ENCODE measurements around the gene URI1.
"Not testable (repeated sequence)": the region's sequence is repeated elsewhere in the genome, so short reads cannot be mapped to it uniquely, and the experiment has no call there.

Gene URI1, protein sequence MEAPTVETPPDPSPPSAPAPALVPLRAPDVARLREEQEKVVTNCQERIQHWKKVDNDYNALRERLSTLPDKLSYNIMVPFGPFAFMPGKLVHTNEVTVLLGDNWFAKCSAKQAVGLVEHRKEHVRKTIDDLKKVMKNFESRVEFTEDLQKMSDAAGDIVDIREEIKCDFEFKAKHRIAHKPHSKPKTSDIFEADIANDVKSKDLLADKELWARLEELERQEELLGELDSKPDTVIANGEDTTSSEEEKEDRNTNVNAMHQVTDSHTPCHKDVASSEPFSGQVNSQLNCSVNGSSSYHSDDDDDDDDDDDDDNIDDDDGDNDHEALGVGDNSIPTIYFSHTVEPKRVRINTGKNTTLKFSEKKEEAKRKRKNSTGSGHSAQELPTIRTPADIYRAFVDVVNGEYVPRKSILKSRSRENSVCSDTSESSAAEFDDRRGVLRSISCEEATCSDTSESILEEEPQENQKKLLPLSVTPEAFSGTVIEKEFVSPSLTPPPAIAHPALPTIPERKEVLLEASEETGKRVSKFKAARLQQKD
- 18.0 to 59.9 (median 44.1) reads per million in 18 experiments for total RNA-seq

DNA sequence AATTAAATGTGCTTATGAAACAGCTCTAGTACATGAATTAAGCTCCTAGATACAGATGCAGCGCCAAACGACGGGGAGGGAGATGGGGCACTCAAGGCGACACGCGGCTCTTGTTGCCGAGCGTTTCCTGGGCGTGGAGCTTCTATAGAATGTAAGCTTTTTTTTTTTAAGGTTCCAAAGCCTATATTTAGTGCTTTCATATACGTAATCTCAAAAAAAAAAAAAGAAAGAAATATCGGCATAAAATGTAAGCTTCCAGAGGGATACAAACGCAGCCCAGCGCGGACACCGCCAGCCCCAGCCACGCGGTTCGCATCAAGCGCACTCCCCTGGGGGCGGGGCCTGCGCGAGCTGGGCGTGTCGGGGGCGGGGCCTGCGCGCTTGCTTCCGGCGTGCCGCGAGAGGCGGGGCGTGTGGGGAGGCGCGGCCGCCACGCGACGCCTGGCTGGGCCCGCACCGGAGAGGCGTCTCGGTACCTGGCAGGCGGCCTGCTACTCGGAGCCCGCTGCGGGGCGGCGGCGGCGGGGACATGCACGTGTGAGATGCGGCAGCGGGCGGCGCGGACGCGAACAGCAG lies at the start of gene URI1:
TSS of gene URI1 (plus strand) at position 412 of the 576 bp plus-strand sequence. CDS start 309 bp downstream, outside the sequence.
- peak; percentile 88 to 91 for DNase-seq

DNA sequence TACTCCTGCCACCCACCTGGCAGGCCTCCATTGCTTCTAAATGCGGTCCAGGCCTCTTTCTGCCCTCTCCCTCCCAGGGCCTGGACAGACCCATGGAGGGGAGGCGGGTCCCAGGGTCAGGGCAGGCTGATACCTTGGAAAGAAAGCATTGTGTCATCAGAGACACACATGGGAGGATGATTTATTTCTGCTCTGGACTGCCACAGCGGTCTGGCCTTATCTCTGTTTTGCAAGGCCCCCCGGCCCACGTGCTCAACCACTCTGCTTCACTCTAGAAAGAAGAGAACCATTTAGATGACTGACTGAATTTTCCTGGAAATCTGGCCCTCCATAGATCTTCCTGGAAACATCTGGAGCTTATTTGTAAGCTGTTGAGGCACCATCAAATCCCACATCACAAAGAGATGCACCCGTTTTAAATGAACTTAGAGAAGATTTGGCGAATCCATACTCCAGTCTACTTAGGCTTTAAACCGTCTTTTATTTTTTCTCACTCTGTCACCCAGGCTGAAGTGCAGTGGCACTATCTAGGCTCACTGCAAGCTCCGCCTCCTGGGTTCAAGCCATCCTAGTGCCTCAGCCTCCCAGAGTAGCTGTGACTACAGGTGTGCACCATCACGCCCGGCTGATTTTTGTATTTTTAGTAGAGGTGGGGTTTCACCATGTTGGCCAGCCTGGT lies 48.3 kb upstream of the URI1 start:
- DNase-seq: no peak

DNA sequence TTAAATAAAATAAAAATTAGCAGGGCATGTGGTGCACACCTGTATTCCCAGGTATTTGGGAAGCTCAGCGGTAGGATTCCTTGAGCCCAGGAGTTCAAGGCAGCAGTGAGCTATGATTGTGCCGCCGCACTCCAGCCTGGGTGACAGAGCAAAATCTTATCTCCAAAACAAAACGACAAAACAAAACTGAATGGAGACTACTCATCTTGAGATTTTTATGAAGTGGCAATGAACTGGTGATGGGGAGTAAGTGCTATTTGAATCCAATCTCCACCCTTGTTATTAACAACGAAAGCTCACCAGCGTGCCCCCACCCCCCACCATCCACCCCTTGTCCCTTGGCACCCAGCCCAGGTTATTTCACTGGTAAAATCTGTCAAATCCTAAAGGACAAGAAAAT lies 45.2 kb upstream of the URI1 start:
- no peak for DNase-seq

DNA sequence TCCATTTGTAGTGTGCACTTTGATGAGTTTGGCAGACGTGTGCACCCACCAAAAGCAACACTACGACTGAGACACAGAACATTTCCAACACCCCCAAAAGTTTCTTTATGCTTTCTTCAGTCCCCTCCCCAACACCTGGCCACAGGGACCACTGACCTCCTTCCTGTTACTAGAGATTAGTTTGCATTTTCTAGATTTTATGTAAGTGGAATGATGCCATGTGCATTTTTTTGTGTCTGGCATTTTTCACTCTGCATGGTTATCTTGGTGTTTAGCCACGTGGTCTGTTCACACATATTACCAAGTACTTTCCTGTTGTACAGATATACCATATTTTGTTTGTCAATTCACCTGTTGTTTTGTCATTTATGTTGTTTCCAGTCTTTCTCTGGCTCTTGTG lies 44.6 kb upstream of the URI1 start:
- DNase-seq: no peak

DNA sequence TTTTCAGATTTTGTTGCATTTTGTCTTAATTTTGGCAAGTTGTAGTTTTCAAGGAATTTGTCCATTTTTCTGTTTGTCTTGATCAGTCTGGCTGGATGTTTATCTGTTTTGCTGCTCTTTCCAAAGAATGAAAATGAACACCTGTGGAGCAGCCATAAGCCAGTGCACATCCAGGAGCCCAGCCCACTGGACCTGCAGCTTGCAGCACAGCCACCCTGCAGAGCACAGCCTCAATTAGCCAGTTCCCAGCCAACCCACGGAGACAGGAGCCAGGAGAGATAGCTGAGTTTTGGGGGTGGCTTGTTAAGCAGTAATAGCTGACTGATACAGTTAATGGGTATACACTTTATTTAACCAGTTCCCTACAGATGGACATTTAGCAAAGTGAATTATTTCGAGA lies 38.0 kb upstream of the URI1 start:
- DNase-seq: no peak

DNA sequence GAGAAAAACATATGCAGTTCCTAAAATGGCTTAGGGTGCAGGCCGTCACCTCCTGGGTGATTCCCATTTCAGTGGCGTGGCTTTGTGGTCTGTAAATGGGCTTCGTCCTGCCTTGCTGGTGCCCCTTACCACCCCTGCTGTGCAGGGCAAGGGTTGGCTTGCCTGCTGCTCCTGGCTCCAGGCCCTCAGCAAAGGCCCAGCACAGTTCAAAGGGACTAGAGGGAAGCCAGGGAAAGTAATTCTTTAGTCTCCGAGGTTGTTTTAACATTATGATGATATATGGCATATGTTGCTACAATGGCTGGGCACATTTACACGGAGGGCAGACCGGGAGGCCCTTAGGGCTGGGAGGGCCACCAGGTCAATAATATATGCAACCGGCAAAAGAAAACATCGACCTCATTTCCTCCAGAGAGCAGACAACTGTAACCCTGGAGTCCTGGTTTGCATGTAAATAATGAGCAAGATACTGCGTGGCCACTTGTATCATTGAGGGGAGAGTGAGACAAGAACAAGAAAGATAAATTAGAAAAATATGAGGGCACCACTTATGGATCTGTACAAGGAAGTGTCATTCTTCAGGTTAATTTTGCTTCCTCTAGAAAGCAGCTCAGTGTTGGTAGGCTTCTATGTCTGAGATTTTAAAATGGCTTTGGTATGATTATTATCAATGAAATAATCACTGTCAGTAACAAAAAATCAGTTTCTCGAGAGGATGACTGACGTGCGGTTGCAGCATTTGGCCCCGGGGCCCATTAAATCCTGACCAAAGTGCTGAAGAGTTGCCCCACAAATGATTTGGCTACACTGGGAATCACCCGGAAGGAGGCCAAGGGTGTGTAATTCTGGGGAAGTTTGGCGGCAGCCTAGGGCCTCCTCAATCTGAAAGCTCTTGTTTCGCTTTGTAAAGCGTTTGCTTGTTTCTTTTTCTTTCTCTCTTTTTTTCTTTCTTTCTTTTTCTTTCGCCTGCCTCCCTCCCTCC lies 32.8 kb upstream of the URI1 start:
- DNase-seq: no peak

DNA sequence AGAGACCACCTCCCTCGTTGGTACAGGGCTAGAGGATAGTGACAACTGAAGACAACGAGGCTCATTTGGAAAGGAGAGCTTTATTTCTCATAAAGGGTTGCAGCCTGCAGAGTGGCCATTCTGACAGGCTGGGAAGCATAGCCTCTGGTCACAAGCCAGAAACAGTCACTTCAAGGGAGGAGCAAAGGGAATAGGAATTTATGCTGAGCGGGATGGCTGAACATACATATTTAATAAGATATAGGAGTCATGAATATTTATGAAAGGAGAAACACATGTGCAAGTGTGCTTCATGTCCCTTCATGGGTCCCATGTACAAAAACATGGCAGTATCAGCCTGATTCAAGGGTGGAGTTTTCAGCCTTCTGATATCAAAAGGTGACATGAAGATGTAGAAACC lies 27.1 kb upstream of the URI1 start:
- DNase-seq: no peak

DNA sequence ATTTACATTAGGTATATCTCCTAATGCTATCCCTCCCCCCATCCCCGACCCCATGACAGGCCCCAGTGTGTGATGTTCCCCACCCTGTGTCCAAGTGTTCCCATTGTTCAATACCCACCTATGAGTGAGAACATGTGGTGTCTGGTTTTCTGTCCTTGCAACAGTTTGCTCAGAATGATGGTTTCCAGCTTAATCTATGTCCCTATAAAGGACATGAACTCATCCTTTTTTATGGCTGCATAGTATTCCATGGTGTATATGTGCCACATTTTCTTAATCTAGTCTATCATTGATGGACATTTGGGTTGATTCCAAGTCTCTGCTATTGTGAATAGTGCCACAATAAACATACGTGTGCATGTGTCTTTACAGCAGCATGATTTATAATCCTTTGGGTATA lies 26.2 kb upstream of the URI1 start:
- not testable (repeated sequence) for DNase-seq

DNA sequence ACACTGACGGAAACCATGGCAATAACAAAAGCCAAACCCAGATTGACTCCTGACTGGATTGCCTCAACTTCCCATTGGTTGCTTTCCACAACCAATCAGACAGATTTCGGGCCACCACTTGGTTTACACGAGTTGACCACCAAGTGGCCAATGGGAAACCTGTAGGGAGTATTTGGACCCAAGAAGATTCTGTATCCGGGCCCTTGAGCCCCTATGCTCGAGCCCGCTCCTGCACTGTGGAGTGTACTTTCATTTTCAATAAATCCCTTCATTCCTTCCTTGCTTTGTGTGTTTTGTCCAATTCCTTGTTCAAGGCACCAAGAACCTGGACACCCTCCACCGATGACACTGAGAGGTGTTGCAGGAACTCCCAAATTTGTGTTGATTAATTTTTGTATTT lies 24.1 kb upstream of the URI1 start:
- no peak for DNase-seq

DNA sequence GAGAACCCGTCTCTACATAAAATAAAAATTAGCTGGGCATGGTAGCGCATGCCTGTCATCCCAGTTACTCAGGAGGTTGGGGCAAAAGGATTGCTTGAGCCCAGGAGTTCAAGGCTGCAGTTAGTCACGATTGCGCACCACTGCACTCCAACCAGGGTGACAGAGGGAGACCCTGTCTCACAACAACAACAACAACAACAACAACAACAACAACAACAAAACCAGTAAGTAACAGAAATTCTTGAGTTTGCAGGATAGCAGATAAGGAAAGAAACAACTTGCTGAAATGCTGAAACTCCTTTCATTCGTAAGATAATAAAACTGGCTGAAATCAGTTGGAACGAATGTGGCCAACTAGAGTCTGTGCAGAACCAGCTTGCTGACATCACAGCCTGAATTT lies 23.1 kb upstream of the URI1 start:
- DNase-seq: no peak

DNA sequence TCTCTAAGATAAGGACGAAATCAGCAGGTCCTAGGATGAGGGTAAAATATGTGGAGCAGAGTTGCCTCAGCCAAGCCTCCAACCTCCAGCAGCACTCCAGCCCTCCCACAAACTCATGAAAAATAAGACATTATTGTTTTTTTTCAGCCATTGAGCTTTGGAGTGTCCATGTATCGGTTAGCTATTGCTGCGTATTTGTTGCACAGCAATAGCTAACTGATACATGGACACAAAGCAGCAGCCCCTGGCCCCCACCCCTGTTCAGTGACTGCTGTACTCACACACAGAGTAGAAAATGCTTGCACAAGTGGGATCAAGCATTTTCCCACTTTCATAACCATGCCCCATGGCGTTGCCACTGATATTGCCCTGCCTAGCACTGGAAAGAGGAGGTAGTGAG lies 19.1 kb upstream of the URI1 start:
- no peak for DNase-seq

DNA sequence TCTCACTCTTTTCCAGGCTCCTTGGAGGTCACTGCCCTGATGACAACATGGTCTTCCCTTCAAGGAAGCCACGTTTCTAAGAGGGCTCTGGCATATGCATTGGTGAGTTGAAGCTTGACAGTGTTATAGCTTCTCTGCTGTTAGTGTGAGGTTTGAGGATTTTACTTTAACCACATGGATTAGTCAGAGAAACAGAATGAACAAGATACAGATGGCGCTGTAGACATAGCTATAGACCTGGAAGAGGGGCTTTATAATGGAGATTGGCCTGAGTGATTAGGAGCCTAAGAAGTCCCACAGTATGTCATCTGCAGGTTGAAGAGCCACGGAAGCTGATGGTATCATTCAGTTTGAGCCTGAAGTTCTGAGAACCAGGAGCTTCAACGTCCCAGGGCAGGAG lies 18.4 kb upstream of the URI1 start:
- DNase-seq: no peak

DNA sequence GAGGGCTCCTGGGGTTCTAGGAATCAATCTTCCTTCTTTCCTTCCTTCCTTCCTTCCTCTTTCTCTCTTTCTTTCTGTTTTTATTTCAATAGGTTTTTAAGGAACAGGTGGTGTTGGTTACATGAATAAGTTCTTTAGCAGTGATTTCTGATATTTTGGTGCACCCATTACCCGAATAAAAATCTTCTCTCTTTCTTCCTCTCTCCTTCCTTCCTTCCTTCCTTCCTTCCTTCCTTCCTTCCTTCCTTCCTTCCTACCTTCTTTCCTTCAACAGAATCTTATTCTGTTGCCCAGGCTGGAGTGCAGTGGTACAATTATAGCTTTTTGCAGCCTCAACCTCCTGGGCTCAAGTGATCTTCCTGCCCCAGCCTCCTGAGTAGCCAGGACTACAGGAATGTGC lies 16.0 kb upstream of the URI1 start:
- DNase-seq: no peak

DNA sequence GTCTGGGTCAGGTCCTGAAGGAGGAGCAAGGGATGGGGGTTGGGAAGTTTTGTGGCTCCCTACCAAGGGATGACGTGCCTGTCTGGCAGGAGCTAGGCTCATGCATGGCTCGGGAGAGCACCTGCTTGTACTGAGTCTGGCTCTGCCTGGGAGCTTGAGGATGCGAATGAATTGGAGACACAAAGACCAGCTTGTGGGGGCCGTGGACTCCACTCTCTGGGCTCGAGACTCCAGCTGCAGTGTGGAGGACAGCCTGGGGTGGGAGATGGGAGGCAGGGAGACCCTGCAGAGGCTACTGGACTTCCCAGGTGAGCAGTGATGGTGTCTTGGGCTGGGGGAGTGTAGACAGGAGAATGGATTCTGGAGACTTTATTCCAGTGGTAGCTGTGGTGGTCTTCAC lies 15.2 kb upstream of the URI1 start:
- DNase-seq: no peak

DNA sequence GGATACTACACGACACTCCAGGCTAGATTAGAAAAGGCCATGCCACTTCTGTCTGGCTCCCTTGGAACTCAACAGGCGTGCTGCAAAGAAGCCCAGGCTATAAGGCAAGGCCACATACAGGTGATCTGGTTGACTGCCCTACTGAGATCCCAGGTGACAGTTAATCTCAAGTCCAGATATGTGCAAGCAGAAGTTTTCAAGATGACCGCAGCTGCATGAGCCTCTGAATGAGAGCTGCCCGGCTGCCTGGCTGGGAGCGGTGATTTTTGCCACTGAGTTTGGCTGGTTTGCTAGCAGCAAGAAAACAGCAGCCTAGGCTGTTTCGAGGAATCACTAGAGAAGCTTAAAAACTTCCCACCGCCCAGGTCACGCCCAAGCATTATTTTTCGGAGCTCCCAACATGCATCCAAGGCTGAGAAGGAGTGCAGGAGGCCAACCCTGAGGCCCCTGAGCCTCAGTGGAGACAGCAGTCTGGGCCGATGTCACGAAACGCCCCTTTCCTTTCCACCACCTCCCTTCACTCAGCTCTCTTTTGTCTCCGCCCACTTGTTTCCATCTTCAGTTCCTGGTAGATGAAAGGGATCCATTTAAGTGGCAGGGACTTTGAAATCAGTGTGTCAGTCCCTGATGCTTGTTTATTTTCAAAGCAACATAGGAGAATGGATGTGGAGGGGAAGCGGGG lies 14.0 kb upstream of the URI1 start:
- DNase-seq: no peak

DNA sequence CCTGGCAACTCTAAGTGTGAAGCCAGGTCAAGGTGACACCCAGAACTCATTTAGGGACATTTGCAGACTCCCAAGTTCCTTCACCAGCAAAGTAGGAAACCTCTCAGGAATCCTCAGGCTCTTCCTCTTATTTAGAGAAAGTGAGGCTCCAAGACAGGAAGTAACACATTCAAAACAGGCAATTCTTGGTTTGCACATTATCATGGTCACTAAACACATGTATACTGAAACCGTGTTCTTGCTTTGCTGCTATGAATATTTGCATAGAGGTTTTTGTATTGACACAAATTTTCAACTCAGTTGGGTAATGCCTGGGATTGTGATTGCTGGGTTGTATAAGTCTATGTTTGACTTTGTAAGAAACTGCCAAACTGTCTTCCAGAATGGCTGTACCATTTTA lies 13.2 kb upstream of the URI1 start:
- DNase-seq: no peak

DNA sequence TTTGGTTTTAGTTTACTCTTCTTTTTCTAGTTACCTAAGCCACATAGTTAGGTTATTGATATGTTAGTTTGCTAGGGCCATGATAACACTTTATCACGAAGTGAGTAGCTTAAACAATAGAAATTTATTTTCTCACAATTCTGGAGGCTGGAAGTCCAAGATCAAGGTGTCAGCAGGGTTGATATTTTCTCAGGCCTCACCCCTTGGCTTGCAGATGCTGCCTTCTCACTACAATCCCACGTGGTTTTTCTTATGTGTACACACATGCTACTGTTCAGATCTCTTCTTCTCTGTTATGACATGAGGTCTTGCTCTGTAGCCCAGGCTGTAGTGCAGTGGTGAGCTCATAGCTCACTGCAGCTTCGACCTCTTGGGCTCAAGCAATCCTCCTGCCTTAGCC lies 7.8 kb upstream of the URI1 start:
- no peak for DNase-seq

DNA sequence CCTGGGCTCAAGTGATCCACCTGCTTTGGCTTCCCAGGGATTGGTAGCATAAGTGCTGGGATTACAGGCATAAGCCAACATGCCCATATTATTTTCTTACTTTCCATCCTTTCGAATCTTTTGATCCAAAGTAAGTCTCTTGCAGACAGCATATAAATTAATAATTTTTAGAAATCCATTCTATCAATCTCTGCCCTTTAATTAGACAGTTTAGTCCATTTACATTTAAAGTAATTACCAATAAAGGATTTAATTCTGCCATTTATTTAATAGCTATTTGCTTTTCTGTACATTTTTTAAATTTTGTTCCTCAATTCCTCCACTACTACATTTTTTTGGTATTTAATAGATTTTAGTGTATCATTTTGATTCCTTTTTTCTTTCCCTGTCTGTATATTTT lies 7.3 kb upstream of the URI1 start:
- DNase-seq: no peak

DNA sequence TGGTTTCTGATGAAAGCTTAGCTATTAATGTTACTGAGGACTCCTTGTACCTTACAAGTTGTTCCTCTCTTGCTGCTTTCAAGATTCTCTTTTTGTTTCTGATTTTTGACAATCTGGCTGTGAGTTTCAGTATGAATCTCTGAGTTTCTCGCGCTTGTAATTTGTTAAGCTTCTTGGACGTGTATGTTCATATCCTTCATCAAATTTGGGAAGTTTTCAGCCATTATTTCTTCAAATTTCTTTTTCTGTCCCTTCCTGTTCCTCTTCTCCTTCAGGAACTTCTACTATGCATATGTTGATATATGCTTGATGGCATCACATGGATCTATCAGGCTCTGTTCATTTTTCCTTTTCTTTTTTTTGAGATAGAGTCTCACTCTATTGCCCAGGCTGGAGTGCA lies 5.6 kb upstream of the URI1 start:
- no peak for DNase-seq

DNA sequence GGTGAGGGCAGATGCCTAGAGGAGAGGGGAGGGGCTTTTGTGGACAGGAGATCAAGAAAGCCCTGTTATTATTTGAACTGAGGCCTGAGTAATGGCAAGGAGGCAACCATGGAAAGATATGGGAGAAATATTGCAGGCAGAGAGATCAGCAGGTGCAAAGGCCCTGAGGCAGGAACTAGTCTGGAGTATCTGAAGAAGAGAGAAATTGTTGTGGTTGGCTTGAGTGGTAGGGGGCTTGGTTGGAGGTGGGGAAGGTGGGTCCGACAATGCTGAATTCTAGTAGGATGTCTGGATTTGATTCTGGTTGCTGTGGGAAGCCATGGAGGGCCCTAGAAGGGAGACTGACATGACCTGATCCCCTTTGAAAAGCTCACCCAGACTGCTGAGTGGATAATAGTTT lies 2.4 kb upstream of the URI1 start:
- DNase-seq: no peak

DNA sequence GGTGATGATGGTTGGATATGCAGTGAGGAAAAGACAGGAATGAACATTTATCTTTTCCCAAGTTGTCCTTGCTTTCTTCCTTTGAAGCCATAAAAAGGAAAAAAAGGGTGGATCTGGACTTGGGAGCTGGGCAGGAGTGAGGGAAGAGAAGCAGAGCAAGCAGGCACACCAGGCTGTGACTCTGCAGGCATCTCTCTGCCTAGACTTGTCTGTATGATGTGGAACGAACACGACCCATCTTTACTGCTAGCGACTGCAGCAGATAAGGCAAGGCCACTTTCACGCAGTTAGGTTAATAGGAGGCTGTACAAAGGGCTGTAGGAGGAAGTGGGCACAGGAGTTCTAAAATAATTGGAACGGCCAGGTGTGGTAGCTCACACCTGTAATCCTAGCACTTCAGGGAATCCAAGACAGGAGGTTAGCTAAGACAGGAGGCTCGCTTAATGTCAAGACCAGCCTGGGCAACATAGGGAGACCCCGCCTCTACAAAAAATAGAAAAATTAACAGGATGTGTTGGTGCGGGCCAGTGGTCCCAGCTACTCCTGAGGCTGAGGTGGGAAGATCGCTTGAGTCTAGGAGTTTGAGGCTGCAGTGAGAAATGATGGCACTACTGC lies 961 bp upstream of the URI1 start:
- no peak for DNase-seq

All from inflammatory macrophage (primary cell).